H1 (cell line): ENCODE results near the gene WDR49. TPM values are rescaled to one million over a fixed set of nuclear protein-coding genes. Genes with fewer than 3 reads are reported as not detected.

Experiments used
- CTCF ChIA-PET: fragments of 300-600 bp; sonication (Branson Sonifier 250); formaldehyde crosslinking; loops from one replicate; lab custom pipeline; 2021; ENCODE audit not compliant: partially characterized antibody; lab: Charles Lee
- POLR2A ChIA-PET: fragments of 300-600 bp; sonication (Branson Sonifier 250); formaldehyde crosslinking; loops from one replicate; lab custom pipeline; 2021; ENCODE audit warnings: inconsistent platforms; ENCODE audit not compliant: partially characterized antibody; lab: Charles Lee
- DNase-seq, 2 experiments: peaks; one replicate each; pipeline versions ENCODE4 v3.0.0 to v3.0.0-alpha.2; 2010 to 2022; ENCODE audit warnings: low spot score in 2 of 2, low read depth in 1 of 2, mixed read lengths in 1 of 2
- FAIRE-seq: peaks from 2 replicates; lab custom pipeline; 2011; peaks lifted over from hg19 to GRCh38; lab: Jason Lieb, UNC
- H2AFZ ChIP-seq: 2 replicates; pipeline ENCODE4 v1.8.1; 2012; ENCODE audit warnings: low read length, inconsistent platforms
- H2AK5ac ChIP-seq: 2 replicates; pipeline ENCODE4 v1.6.1; 2013; ENCODE audit warnings: low read depth, low read length
- H2BK120ac ChIP-seq: replicated peaks from 2 replicates; pipeline ENCODE3; 2013; ENCODE audit warnings: low read depth, low read length, inconsistent platforms
- H2BK12ac ChIP-seq: 2 replicates; pipeline ENCODE4 v1.6.1; 2013; ENCODE audit warnings: low read depth, low read length
- H2BK15ac ChIP-seq: 2 replicates; pipeline ENCODE4 v1.6.1; 2013; ENCODE audit warnings: low read length
- H2BK20ac ChIP-seq: 2 replicates; pipeline ENCODE4 v1.6.1; 2013; ENCODE audit warnings: low read length
- H2BK5ac ChIP-seq: 2 replicates; pipeline ENCODE4 v1.6.1; 2013; ENCODE audit warnings: low read depth, low read length
- H3K14ac ChIP-seq: 2 replicates; pipeline ENCODE4 v1.6.1; 2013; ENCODE audit warnings: inconsistent platforms; ENCODE audit not compliant: insufficient read length
- H3K18ac ChIP-seq: 2 replicates; pipeline ENCODE4 v1.6.1; 2013; ENCODE audit warnings: low read length; ENCODE audit errors: extremely low read depth
- H3K23ac ChIP-seq: 2 replicates; pipeline ENCODE4 v1.6.1; 2013; ENCODE audit warnings: inconsistent platforms; ENCODE audit not compliant: insufficient read length
- H3K23me2 ChIP-seq: 2 replicates; pipeline ENCODE4 v1.6.1; 2013; ENCODE audit warnings: low read depth, low read length
- H3K27ac ChIP-seq: 2 replicates; pipeline ENCODE4 v1.6.1; 2011; ENCODE audit warnings: low read depth, low read length, inconsistent platforms
- H3K27me3 ChIP-seq, 4 experiments: replicated peaks in 1 of 4; 1 replicate in 1 of 4; 2 replicates in 3 of 4; pipeline versions ENCODE4 v1.6.1 to v1.8.1; 2011 to 2013; ENCODE audit warnings: low read length in 3 of 4, mild to moderate bottlenecking in 3 of 4, inconsistent platforms in 2 of 4, mixed read lengths in 2 of 4, moderate library complexity in 1 of 4; ENCODE audit not compliant: control insufficient read depth in 3 of 4, insufficient read depth in 3 of 4; ENCODE audit errors: extremely low read depth in 1 of 4
- H3K36me3 ChIP-seq, 4 experiments: 2 replicates each; pipeline versions ENCODE4 v1.6.1 to v1.8.1; 2011 to 2013; ENCODE audit warnings: mild to moderate bottlenecking in 4 of 4, low read length in 3 of 4, moderate library complexity in 2 of 4, control low read depth in 1 of 4, inconsistent platforms in 1 of 4; ENCODE audit not compliant: insufficient read depth in 4 of 4, control insufficient read depth in 2 of 4
- H3K4ac ChIP-seq: replicated peaks from 2 replicates; pipeline ENCODE3; 2013; ENCODE audit warnings: low read length, low read depth, mixed read lengths, inconsistent platforms; ENCODE audit not compliant: insufficient read length
- H3K4me1 ChIP-seq, 4 experiments: replicated peaks in 1 of 4; 1 replicate in 1 of 4; 2 replicates in 3 of 4; pipeline versions ENCODE4 v1.6.1 to v1.8.1; 2011 to 2013; ENCODE audit warnings: low read length in 3 of 4, inconsistent platforms in 2 of 4, mixed read lengths in 1 of 4; ENCODE audit not compliant: insufficient read depth in 4 of 4, control insufficient read depth in 3 of 4
- H3K4me2 ChIP-seq, 2 experiments: 2 replicates each; pipeline versions ENCODE4 v1.6.1 to v1.8.1; 2011 to 2013; ENCODE audit warnings: low read depth in 2 of 2, low read length in 2 of 2, control low read depth in 1 of 2, inconsistent platforms in 1 of 2, mild to moderate bottlenecking in 1 of 2; ENCODE audit not compliant: insufficient read depth in 1 of 2
- H3K4me3 ChIP-seq, 4 experiments: fragments of 200-600, 300-600 bp in 1 of 4; sonication (generic), shearing (Covaris generic), sonication (Bioruptor Twin) in 1 of 4; 2 replicates each; pipeline versions ENCODE4 v1.5.1 to v1.8.1; 2011 to 2016; ENCODE audit warnings: low read length in 4 of 4, low read depth in 3 of 4, control low read depth in 2 of 4, inconsistent platforms in 2 of 4, mild to moderate bottlenecking in 2 of 4, mixed read lengths in 1 of 4, moderate library complexity in 1 of 4; ENCODE audit not compliant: insufficient read depth in 2 of 4; ENCODE audit errors: extremely low read depth in 1 of 4
- H3K56ac ChIP-seq: replicated peaks from 2 replicates; pipeline ENCODE3; 2013; ENCODE audit warnings: low read depth, mild to moderate bottlenecking, mixed read lengths, low read length, inconsistent platforms; ENCODE audit not compliant: insufficient read length
- H3K79me1 ChIP-seq: 2 replicates; pipeline ENCODE4 v1.6.1; 2013; ENCODE audit warnings: low read depth, low read length, control low read depth
- H3K79me2 ChIP-seq, 2 experiments: 2 replicates each; pipeline versions ENCODE4 v1.6.1 to v1.8.1; 2012 to 2013; ENCODE audit warnings: low read length in 2 of 2, mild to moderate bottlenecking in 2 of 2, inconsistent platforms in 1 of 2; ENCODE audit not compliant: insufficient read depth in 2 of 2, control insufficient read depth in 1 of 2
- H3K9ac ChIP-seq, 4 experiments: replicated peaks in 1 of 4; 1 replicate in 1 of 4; 2 replicates in 3 of 4; pipeline versions ENCODE4 v1.6.1 to v1.8.1; 2011 to 2013; ENCODE audit warnings: low read depth in 3 of 4, low read length in 3 of 4, control low read depth in 2 of 4, mild to moderate bottlenecking in 2 of 4, moderate library complexity in 2 of 4, inconsistent platforms in 1 of 4; ENCODE audit errors: extremely low read depth in 1 of 4
- H3K9me3 ChIP-seq, 2 experiments: 2 replicates each; pipeline versions ENCODE4 v1.6.1 to v1.8.1; 2012 to 2013; ENCODE audit warnings: mild to moderate bottlenecking in 2 of 2, moderate library complexity in 2 of 2, control low read depth in 1 of 2, inconsistent platforms in 1 of 2, low read depth in 1 of 2, low read length in 1 of 2, mixed read lengths in 1 of 2; ENCODE audit not compliant: insufficient read depth in 2 of 2
- H4K20me1 ChIP-seq, 2 experiments: replicated peaks in 1 of 2; 2 replicates each; pipeline versions ENCODE3 to v1.8.1; 2011 to 2013; ENCODE audit warnings: inconsistent platforms in 2 of 2, low read length in 2 of 2, mild to moderate bottlenecking in 1 of 2; ENCODE audit not compliant: insufficient read depth in 2 of 2, control insufficient read depth in 1 of 2
- H4K5ac ChIP-seq: 2 replicates; pipeline ENCODE4 v1.6.1; 2013; ENCODE audit warnings: low read length, low read depth, mixed read lengths, inconsistent platforms; ENCODE audit not compliant: insufficient read length
- H4K8ac ChIP-seq: 2 replicates; pipeline ENCODE4 v1.8.0; 2013; ENCODE audit warnings: mild to moderate bottlenecking, moderate library complexity, low read length, inconsistent platforms; ENCODE audit not compliant: insufficient read depth; ENCODE audit errors: extremely low read depth
- H4K91ac ChIP-seq: replicated peaks from 2 replicates; pipeline ENCODE3; 2013; ENCODE audit warnings: low read length, mixed read lengths, inconsistent platforms; ENCODE audit not compliant: insufficient read length
- ATF3 ChIP-seq: IDR thresholded peaks from 2 replicates; pipeline ENCODE4 v1.6.1; 2011; ENCODE audit warnings: low read depth, mild to moderate bottlenecking, low read length; ENCODE audit not compliant: insufficient read depth
- BACH1 ChIP-seq: IDR thresholded peaks from 2 replicates; pipeline ENCODE4 v1.6.1; 2012; ENCODE audit warnings: low read length, improper control_type of control experiment
- BRCA1 ChIP-seq: IDR thresholded peaks from 2 replicates; pipeline ENCODE4 v1.6.1; 2012; ENCODE audit warnings: low read depth, low read length, improper control_type of control experiment
- CTBP2 ChIP-seq: IDR thresholded peaks from 2 replicates; pipeline ENCODE4 v1.7.0; 2011; ENCODE audit warnings: borderline replicate concordance, mild to moderate bottlenecking, moderate library complexity, mixed read lengths, low read length; ENCODE audit not compliant: insufficient read depth, insufficient read length
- EP300 ChIP-seq, 2 experiments: IDR thresholded peaks; 1 replicate in 1 of 2; 2 replicates in 1 of 2; pipeline ENCODE4 v1.6.1; 2011 to 2012; ENCODE audit warnings: low read depth in 2 of 2, low read length in 2 of 2, mild to moderate bottlenecking in 2 of 2, borderline replicate concordance in 1 of 2, inconsistent platforms in 1 of 2, moderate library complexity in 1 of 2
- GABPA ChIP-seq: IDR thresholded peaks from 2 replicates; pipeline ENCODE4 v1.6.1; 2011; ENCODE audit warnings: mild to moderate bottlenecking, low read length, moderate library complexity, borderline replicate concordance; ENCODE audit not compliant: insufficient read depth
- KDM5A ChIP-seq: fragments of 200-600 bp; IDR thresholded peaks from 2 replicates; pipeline ENCODE4 v1.7.1; 2012; ENCODE audit warnings: mild to moderate bottlenecking, low read length, inconsistent platforms, mixed read lengths
- POLR2AphosphoS5 ChIP-seq: IDR thresholded peaks from 2 replicates; pipeline ENCODE4 v1.6.1; 2011; ENCODE audit warnings: low read depth, low read length
- SIX5 ChIP-seq: IDR thresholded peaks from 2 replicates; pipeline ENCODE4 v1.6.1; 2011; ENCODE audit warnings: mild to moderate bottlenecking, low read depth, low read length
- SP2 ChIP-seq: IDR thresholded peaks from 2 replicates; pipeline ENCODE4 v1.6.1; 2012; ENCODE audit warnings: mild to moderate bottlenecking, low read length, inconsistent platforms
- TBP ChIP-seq: IDR thresholded peaks from 2 replicates; pipeline ENCODE4 v1.6.1; 2011; ENCODE audit warnings: low read depth, low read length, improper control_type of control experiment
- ZNF274 ChIP-seq: IDR thresholded peaks from 2 replicates; pipeline ENCODE4 v1.7.0; 2012; ENCODE audit warnings: low read length, borderline replicate concordance; ENCODE audit errors: extremely low read depth
- polyA plus RNA-seq, 7 experiments: library from polyadenylated mRNA; depleted of rRNA in 3 of 7; stranded (reverse) in 5 of 7; unstranded in 2 of 7; fragments of >200 nt in 5 of 7; fragments of 200-250 nt in 2 of 7; gene quantifications; 1 replicate in 5 of 7; 2 replicates in 1 of 7; 4 replicates in 1 of 7; pipeline versions ENCODE4 v1.2.1 to v1.2.3, GENCODE V29; 2011 to 2013; ENCODE audit warnings: missing spikeins in 2 of 7, mixed read lengths in 2 of 7
- total RNA-seq: library from RNA; stranded (reverse); fragmentation: NEBNext Ultra II Directional; extraction: Animal tissue kit (Norgen Biotek cat#: 25700); gene quantifications from 2 replicates; pipeline ENCODE4 v1.2.1, GENCODE V29; 2021

WDR49 gene
- total and polyA plus RNA-seq, 2 of the 8 experiments (the other 6 are each of a cell fraction or from before 2014, with no cell fraction given): 0.50 to 1.7 TPM

- no peak overlapping the region for H3K27ac ChIP-seq
- no peak overlapping the region for H4K8ac ChIP-seq
- no peak overlapping the region for H2AFZ ChIP-seq
- H3K23ac ChIP-seq: no peak overlapping the region
- no peak overlapping the region for H2BK12ac ChIP-seq
- no peak overlapping the region for H2BK5ac ChIP-seq
- no peak overlapping the region for H4K91ac ChIP-seq
- ChIA-PET POLR2A (interaction anchor here (0.6 kb wide), 1 partner anchor 102 kb away, joined by 7 read pairs; no protein-coding TSS in a partner anchor), CTCF (interaction anchor here (0.7 to 3.4 kb wide), 37 partner anchors 9 to 758 kb away, joined by 3 to 28 read pairs (median 4); partner anchors contain the start of gene ZBBX)
- DNase-seq: peak in 1 of 2 experiments; percentile 58
- no peak overlapping the region for H3K56ac ChIP-seq
- H3K4me3 ChIP-seq: no peak overlapping the region
- no peak overlapping the region for H2BK15ac ChIP-seq
- H2AK5ac ChIP-seq: no peak overlapping the region
- no peak overlapping the region for H2BK20ac ChIP-seq
- no peaks in the 10 kb centered on the region for H3K79me1 ChIP-seq
- peaks cover 0 to 23% (median 10%) of the 10 kb centered on the region in 4 experiments; a peak in 5 of 8 replicates for H3K36me3 ChIP-seq
- H3K4ac ChIP-seq: no peak overlapping the region
- H3K18ac ChIP-seq: no peak overlapping the region
- no peak overlapping the region for H2BK120ac ChIP-seq
- H3K14ac ChIP-seq: no peak overlapping the region
- H3K9ac ChIP-seq: no peak overlapping the region
- H3K23me2 ChIP-seq: no peaks in the 10 kb centered on the region; the same call in 1 of the 2 replicates
- H4K5ac ChIP-seq: no peak overlapping the region
- H3K4me2 ChIP-seq: no peak overlapping the region
- FAIRE-seq: peak; percentile 62
- H3K79me2 ChIP-seq: no peaks in the 10 kb centered on the region
- H4K20me1 ChIP-seq: no peaks in the 10 kb centered on the region
- H3K4me1 ChIP-seq: no peaks in the 10 kb centered on the region
- no peaks in the 10 kb centered on the region for H3K27me3 ChIP-seq
- no peaks in the 10 kb centered on the region for H3K9me3 ChIP-seq
- TF ChIP-seq CTBP2: no peak
- no peak for TF ChIP-seq EP300 (IDR thresholded peaks at IDR 0.05; ENCODE audit: borderline replicate concordance in 1 of 2, low read depth in 2 of 2, low read length in 2 of 2)
- TF ChIP-seq TBP: no peak
- no peak for TF ChIP-seq KDM5A
- no peak for TF ChIP-seq SP2
- no peak for TF ChIP-seq BACH1
- no peak for TF ChIP-seq ZNF274
- no peak for TF ChIP-seq GABPA
- TF ChIP-seq POLR2AphosphoS5: no peak
- TF ChIP-seq BRCA1: no peak
- no peak for TF ChIP-seq SIX5
- TF ChIP-seq ATF3: peak; percentile 31; the same call in 1 of the 2 replicates
Measured at GRCh38 chr3:167684388-167684993, 30.7 kb upstream of the WDR49 start.
